ENCODE results near the gene GSC.
"Not testable (repeated sequence)": the region's sequence is repeated elsewhere in the genome, so short reads cannot be mapped to it uniquely, and the experiment has no call there.

Gene GSC

DNA sequence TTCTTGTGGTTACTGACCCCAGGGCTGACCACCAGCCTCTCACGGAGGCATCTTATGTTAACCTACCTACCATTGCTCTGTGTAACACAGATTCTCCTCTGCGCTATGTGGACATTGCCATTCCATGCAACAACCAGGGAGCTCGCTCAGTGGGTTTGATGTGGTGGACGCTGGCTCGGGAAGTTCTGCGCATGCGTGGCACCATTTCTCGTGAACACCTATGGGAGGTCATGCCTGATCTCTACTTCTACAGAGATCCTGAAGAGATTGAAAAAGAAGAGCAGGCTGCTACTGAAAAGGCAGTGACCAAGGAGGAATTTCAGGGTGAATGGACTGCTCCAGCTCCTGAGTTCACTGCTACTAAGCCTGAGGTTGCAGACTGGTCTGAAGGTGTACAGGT, 43.3 kb downstream of the GSC start:
- not testable (repeated sequence) for H3K9ac ChIP-seq (ENCODE audit: low read depth, low read length); H3K4me1 ChIP-seq (ENCODE audit: insufficient read depth, low read length); H3K4me3 ChIP-seq (ENCODE audit: low read length); H3K27me3 ChIP-seq (ENCODE audit: insufficient read depth, low read length); H3K36me3 ChIP-seq (ENCODE audit: insufficient read depth, low read depth, low read length); H3K9me3 ChIP-seq (ENCODE audit: insufficient read depth, low read depth, low read length); H3K27ac ChIP-seq (ENCODE audit: low read length)

DNA sequence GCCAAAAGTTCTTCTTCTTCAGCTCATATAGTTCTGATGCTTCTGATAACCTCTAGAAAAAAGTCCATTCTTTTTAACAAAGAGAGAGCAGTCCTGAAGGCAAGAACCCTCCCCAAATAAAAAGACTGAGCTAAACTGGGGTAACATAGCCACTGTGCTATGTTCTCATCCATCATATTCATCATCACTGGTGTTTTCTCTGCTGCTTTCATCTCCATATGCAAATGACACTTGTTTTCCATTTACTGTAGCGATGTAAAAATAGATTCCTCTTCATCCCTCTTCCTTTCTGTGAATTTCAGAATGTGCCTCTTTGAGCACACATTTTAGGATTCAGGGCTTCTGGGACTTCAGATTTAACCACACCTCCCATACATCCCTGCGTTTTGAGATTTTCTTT, 44.9 kb downstream of the GSC start:
- Histone ChIP-seq H3K27ac (ENCODE audit: low read length) (no peak overlapping the region), H3K4me1 (ENCODE audit: insufficient read depth, low read length) (no peaks in the 10 kb centered on the region), H3K9ac (ENCODE audit: low read depth, low read length) (no peak overlapping the region), H3K9me3 (ENCODE audit: insufficient read depth, low read depth, low read length) (no peaks in the 10 kb centered on the region), H3K36me3 (ENCODE audit: insufficient read depth, low read depth, low read length) (no peaks in the 10 kb centered on the region), H3K4me3 (ENCODE audit: low read length) (no peak overlapping the region), H3K27me3 (ENCODE audit: insufficient read depth, low read length) (no peaks in the 10 kb centered on the region)

DNA sequence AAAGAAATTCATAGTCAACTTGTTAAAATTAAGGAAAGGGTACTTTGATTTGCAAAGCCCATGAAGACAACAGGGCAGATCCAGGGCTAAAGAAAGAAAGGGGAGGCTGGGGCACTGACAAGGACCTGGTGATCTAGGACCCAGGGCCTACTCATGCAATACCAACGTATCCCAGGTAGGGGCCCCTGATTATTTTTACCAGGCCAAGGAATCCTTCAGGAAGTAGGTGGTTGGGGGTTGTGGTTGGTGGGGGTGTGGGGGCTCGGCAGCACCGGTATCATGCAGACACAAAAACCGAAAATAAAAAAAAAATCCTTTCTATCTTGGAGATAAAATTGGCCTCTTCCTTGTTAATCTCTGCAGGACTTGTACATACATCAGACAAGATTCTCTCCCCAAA, 47.5 kb downstream of the GSC start:
- Histone ChIP-seq H3K9ac (ENCODE audit: low read depth, low read length) (no peak overlapping the region), H3K27ac (ENCODE audit: low read length) (no peak overlapping the region), H3K9me3 (ENCODE audit: insufficient read depth, low read depth, low read length) (no peaks in the 10 kb centered on the region), H3K4me1 (ENCODE audit: insufficient read depth, low read length) (no peaks in the 10 kb centered on the region), H3K27me3 (ENCODE audit: insufficient read depth, low read length) (no peaks in the 10 kb centered on the region), H3K4me3 (ENCODE audit: low read length) (no peak overlapping the region), H3K36me3 (ENCODE audit: insufficient read depth, low read depth, low read length) (no peaks in the 10 kb centered on the region)

Measured in iPS-20b (cell line).